ENCODE results near the gene SUN1.

Gene SUN1

DNA sequence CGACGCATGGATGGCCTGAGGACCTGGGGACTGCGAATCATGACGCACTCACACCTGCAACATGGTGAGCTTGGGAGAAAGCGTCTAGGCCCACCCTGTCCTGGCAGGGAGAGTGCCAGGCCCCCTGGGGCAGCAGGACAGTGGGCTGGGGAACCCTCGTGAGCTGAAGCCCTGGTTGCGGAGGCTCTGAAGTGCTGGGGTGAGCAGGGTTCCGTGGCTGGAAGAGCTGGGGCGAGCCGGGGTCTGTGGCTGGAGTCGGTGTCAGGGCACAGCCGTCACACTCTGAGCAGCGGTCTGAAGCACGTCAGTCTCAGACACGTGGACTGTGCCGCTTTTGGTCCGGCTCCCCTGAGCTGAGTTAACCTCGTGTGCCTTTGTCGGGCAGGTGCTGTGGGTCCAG, 4.7 kb downstream of the SUN1 start:
- no peak overlapping the region for H3K4me3 ChIP-seq (ENCODE audit: low read depth, low read length)
- H3K27me3 ChIP-seq = no peaks in the 10 kb centered on the region
- H3K9me3 ChIP-seq = no peaks in the 10 kb centered on the region
- peaks cover 25% of the 10 kb centered on the region for H3K36me3 ChIP-seq
- DNase-seq = no peak
- H3K4me1 ChIP-seq = no peaks in the 10 kb centered on the region
- TF ChIP-seq, protein P1, sequence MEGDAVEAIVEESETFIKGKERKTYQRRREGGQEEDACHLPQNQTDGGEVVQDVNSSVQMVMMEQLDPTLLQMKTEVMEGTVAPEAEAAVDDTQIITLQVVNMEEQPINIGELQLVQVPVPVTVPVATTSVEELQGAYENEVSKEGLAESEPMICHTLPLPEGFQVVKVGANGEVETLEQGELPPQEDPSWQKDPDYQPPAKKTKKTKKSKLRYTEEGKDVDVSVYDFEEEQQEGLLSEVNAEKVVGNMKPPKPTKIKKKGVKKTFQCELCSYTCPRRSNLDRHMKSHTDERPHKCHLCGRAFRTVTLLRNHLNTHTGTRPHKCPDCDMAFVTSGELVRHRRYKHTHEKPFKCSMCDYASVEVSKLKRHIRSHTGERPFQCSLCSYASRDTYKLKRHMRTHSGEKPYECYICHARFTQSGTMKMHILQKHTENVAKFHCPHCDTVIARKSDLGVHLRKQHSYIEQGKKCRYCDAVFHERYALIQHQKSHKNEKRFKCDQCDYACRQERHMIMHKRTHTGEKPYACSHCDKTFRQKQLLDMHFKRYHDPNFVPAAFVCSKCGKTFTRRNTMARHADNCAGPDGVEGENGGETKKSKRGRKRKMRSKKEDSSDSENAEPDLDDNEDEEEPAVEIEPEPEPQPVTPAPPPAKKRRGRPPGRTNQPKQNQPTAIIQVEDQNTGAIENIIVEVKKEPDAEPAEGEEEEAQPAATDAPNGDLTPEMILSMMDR (IDR thresholded peaks at IDR 0.05; ENCODE audit: low read depth, low read length) = no peak

DNA sequence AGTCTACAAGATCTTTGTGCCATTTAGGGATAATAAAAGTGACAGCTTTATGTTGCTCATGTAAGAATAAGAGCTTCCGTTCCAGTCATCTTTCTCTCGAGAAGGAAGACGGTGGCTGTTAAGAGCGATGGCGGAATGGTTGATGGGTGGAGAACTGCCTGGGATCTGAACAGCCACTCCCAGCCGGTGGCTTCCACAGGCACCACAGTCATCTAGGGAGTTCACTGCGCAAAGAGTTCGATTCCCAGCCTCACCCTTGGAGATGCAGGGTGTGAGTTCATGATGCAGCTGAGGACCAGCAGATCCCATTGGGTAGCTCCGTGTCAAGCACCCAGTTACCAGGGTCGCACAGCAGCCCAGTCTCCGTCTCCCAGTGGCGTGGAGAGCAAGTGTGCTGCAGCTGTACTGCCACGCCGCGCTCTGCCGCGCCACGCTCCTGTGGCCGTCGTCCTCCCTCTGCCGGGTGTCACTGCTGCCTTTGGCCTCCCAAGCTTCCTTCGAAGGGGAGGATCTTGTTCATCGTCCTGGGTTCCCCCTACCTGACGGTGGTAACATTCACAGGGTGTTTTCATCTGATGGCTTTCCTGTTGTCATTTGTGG, 7.8 kb downstream of the SUN1 start:
- H3K9me3 ChIP-seq = no peaks in the 10 kb centered on the region
- H3K4me3 ChIP-seq (ENCODE audit: low read depth, low read length) = no peak overlapping the region
- peaks cover 42% of the 10 kb centered on the region for H3K36me3 ChIP-seq
- TF ChIP-seq, protein P1 (IDR thresholded peaks at IDR 0.05; ENCODE audit: low read depth, low read length) = no peak
- no peaks in the 10 kb centered on the region for H3K27me3 ChIP-seq
- no peaks in the 10 kb centered on the region for H3K4me1 ChIP-seq
- DNase-seq = no peak

DNA sequence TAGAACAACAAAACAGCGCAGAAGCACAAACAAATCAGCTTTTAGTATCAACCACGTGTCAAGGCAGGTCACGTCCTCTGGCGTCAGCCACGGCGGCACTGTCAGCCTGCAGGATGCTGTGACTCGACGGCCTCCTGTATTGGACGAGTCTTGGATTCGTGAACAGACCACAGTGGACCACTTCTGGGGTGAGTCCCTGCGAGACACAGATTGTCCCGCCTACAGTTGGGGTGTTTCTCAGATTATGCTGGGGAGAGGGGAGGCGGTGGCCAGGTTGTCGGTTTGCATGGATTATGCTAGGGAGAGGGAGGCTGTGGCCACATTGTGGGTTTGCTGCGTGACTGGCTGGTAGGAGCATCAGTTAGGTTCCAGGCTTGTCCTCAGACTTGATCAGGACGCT, 9.7 kb downstream of the SUN1 start:
- peaks cover 45% of the 10 kb centered on the region for H3K36me3 ChIP-seq
- no peaks in the 10 kb centered on the region for H3K9me3 ChIP-seq
- TF ChIP-seq, protein P1 (IDR thresholded peaks at IDR 0.05; ENCODE audit: low read depth, low read length) = no peak
- no peaks in the 10 kb centered on the region for H3K4me1 ChIP-seq
- no peak for DNase-seq
- no peak overlapping the region for H3K4me3 ChIP-seq (ENCODE audit: low read depth, low read length)
- H3K27me3 ChIP-seq = no peaks in the 10 kb centered on the region

DNA sequence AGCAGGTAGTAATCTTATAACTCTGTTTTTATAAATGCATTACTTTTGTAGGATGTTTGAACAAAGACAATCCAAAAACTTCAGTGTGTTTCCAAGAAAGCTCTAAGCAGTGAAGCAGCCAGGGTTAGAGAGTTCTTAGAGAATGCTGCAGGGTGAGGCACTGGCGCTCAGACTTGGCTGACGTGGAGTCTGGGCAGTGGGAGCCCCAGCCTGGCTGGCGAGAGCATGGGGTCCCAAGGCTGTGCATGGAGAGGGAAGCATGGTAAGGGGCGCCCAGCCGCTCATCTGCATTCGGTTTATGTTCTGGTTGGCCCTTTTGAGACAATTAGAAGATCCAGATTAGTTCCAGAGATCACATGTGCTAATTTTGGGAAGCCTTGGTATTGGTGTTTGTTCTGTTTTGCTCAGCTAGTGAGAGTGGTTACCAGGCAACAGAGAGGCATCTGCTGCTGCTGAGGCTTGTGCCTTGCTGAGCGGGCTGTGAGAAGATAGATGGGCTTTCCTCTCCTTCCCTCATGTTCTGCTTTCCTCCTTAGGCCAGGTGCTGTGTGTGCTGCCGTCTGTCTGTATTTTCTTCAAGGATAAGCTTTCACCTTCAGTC, 10.3 kb downstream of the SUN1 start:
- Histone ChIP-seq H3K36me3 (peaks cover 45% of the 10 kb centered on the region), H3K4me3 (ENCODE audit: low read depth, low read length) (no peak overlapping the region), H3K9me3 (no peaks in the 10 kb centered on the region), H3K27me3 (no peaks in the 10 kb centered on the region), H3K4me1 (no peaks in the 10 kb centered on the region)
- no peak for DNase-seq
- TF ChIP-seq, protein P1 (IDR thresholded peaks at IDR 0.05; ENCODE audit: low read depth, low read length) = no peak

DNA sequence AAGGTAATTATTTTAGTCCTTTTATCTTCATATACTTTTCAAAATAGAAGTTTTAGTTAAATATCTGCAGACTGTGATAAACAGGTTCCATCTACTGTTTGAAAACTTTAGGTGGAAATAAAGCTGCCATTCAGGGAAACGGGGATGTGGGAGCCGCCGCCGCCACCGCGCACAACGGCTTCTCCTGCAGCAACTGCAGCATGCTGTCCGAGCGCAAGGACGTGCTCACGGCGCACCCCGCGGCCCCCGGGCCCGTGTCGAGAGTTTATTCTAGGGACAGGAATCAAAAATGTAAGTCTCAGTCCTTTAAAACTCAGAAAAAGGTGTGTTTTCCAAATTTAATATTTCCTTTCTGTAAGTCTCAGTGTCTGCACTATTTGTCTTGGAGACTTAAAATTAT, 11.0 kb downstream of the SUN1 start:
- peaks cover 46% of the 10 kb centered on the region for H3K36me3 ChIP-seq
- TF ChIP-seq, protein P1 (IDR thresholded peaks at IDR 0.05; ENCODE audit: low read depth, low read length) = no peak
- no peaks in the 10 kb centered on the region for H3K27me3 ChIP-seq
- no peak for DNase-seq
- no peak overlapping the region for H3K4me3 ChIP-seq (ENCODE audit: low read depth, low read length)
- no peaks in the 10 kb centered on the region for H3K9me3 ChIP-seq
- no peaks in the 10 kb centered on the region for H3K4me1 ChIP-seq

DNA sequence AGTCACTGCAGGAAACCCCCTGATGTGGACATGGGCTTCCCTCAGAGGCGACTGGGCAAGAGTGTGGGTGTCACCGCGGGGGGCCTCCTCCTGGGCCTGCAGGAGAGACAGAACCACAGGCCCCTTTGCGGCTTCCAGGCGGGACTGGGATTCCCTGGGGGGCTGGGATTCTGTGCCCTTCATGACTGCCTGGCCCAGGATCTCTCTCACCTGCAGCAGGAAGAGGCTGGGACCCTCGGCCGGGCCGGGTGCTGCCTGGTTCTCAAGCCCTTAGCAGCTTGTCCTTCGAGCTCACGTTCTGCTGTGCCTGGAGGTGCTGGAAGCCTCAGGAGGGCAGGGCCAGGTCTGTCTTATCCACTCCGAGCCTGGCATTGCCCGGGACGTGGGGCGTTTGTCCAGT, 11.8 kb downstream of the SUN1 start:
- H3K36me3 ChIP-seq = peaks cover 45% of the 10 kb centered on the region
- TF ChIP-seq, protein P1 (IDR thresholded peaks at IDR 0.05; ENCODE audit: low read depth, low read length) = no peak
- no peaks in the 10 kb centered on the region for H3K27me3 ChIP-seq
- no peaks in the 10 kb centered on the region for H3K9me3 ChIP-seq
- DNase-seq = no peak
- H3K4me1 ChIP-seq = no peaks in the 10 kb centered on the region
- H3K4me3 ChIP-seq (ENCODE audit: low read depth, low read length) = no peak overlapping the region
